Suprapubic skin (tissue), 4 donors: ENCODE data around the gene POLE. TPM values are rescaled to one million over a fixed set of nuclear protein-coding genes. Genes with fewer than 3 reads are reported as not detected.

ENCODE experiments used
- DNase-seq, 2 donors: peaks; one replicate each; pipeline ENCODE4 v3.0.0-alpha.2; 2019; ENCODE audit warnings: low spot score in 2 of 2
- H3K27ac ChIP-seq: fragments of 200-600 bp; sonication (generic); one replicate; pipeline ENCODE4 v1.5.1; 2019
- H3K27me3 ChIP-seq: fragments of 200-600 bp; sonication (generic); one replicate; pipeline ENCODE4 v1.5.1; 2019
- H3K36me3 ChIP-seq: fragments of 200-600 bp; sonication (generic); one replicate; pipeline ENCODE4 v1.5.1; 2019
- H3K4me1 ChIP-seq: fragments of 200-600 bp; sonication (generic); one replicate; pipeline ENCODE4 v1.5.1; 2019
- H3K4me3 ChIP-seq: fragments of 200-600 bp; sonication (generic); one replicate; pipeline ENCODE4 v1.5.1; 2019; ENCODE audit warnings: mild to moderate bottlenecking
- H3K9me3 ChIP-seq: fragments of 200-600 bp; sonication (generic); one replicate; pipeline ENCODE4 v1.5.1; 2019
- EP300 ChIP-seq: sonication (generic); formaldehyde crosslinking; IDR thresholded peaks from one replicate; pipeline ENCODE4 v1.6.1; 2017; ENCODE audit warnings: antibody characterized with exemption
- POLR2A ChIP-seq, 2 donors: fragments of 450-650 bp; IDR thresholded peaks; one replicate each; pipeline ENCODE4 v1.6.1; 2017; ENCODE audit warnings: antibody characterized with exemption in 2 of 2, mild to moderate bottlenecking in 2 of 2, moderate library complexity in 2 of 2
- POLR2AphosphoS5 ChIP-seq, 3 donors: sonication (generic); formaldehyde crosslinking; IDR thresholded peaks; one replicate each; pipeline ENCODE4 v1.6.1; 2017; ENCODE audit warnings: antibody characterized with exemption in 3 of 3
- WGBS: methylation state at CpG from one replicate; pipeline ENCODE4 v1.1.5; 2018; 5-methylcytosine and 5-hydroxymethylcytosine counted together
- total RNA-seq, 4 donors: library from RNA; depleted of rRNA; stranded (reverse); fragments of >200 nt; gene quantifications; one replicate each; pipeline ENCODE4 v1.1.0, GENCODE V29; 2016
- TF ChIP-seq, protein P1 (sequence below), 2 donors: fragments of 200-600 bp in 1 of 2; fragments of 450-650 bp in 1 of 2; sonication (generic) in 1 of 2; IDR thresholded peaks; one replicate each; pipeline ENCODE4 v1.5.1; 2016 to 2019; ENCODE audit warnings: antibody characterized with exemption in 2 of 2, mild to moderate bottlenecking in 1 of 2, moderate library complexity in 1 of 2

Gene POLE
- total RNA-seq, 4 donors from 2014 or later: 34.1 to 130 (median 43.3) TPM

DNA sequence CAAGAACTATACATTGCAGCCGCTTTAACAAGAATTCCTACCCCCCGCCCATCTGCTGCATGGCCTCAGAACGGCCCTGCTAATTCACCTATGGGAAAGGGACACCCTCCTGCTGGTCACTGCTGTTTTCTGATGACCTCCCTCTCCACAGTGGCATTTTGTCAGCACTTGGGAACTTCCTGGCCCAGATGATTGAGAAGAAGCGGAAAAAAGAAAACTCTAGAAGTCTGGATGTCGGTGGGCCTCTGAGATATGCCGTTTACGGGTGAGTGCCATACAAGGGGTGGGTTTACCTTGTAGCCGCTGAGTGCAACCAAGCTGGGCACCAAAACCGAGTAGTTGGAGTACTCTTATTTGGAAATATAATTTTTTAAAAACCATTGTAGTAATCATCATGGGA, 3.0 kb upstream of the POLE start:
- no peak overlapping the region for H3K4me3 ChIP-seq
- no peak overlapping the region for H3K27ac ChIP-seq
- WGBS: 96% methylated on average over 9 of the region's 9 CpGs
- DNase-seq: no peak
- H3K4me1 ChIP-seq: peaks cover 16% of the 10 kb centered on the region
- TF ChIP-seq EP300 (no peak), POLR2AphosphoS5 (IDR thresholded peaks at IDR 0.05) (no peak), POLR2A (IDR thresholded peaks at IDR 0.05) (no peak)
- TF ChIP-seq, protein P1, sequence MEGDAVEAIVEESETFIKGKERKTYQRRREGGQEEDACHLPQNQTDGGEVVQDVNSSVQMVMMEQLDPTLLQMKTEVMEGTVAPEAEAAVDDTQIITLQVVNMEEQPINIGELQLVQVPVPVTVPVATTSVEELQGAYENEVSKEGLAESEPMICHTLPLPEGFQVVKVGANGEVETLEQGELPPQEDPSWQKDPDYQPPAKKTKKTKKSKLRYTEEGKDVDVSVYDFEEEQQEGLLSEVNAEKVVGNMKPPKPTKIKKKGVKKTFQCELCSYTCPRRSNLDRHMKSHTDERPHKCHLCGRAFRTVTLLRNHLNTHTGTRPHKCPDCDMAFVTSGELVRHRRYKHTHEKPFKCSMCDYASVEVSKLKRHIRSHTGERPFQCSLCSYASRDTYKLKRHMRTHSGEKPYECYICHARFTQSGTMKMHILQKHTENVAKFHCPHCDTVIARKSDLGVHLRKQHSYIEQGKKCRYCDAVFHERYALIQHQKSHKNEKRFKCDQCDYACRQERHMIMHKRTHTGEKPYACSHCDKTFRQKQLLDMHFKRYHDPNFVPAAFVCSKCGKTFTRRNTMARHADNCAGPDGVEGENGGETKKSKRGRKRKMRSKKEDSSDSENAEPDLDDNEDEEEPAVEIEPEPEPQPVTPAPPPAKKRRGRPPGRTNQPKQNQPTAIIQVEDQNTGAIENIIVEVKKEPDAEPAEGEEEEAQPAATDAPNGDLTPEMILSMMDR (IDR thresholded peaks at IDR 0.05): no peak
- H3K9me3 ChIP-seq: no peaks in the 10 kb centered on the region
- no peaks in the 10 kb centered on the region for H3K27me3 ChIP-seq
- H3K36me3 ChIP-seq: no peaks in the 10 kb centered on the region

DNA sequence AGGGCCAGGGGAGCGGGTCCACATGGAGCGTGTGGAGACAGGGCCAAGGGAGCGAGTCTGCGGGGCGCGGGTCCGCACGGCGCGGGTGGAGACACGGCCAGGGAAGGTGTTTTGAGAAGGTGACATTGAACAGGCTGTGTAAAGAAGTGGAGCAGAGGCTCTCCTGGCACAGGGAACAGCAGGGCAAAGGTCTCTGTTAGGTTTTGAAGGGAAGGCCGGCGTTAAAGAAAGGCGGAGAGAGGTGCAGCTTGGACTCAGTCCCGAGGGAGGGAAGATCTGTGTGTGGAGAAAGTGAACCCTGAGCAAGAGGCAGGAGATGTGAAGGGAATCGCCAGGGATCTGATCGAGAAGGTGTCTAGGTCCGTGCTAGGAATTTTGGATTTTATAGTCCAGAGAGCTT, 2.1 kb upstream of the POLE start:
- no peak for DNase-seq
- WGBS: 62% methylated on average over 18 of the region's 18 CpGs
- peaks cover 14% of the 10 kb centered on the region for H3K4me1 ChIP-seq
- H3K36me3 ChIP-seq: no peaks in the 10 kb centered on the region
- H3K4me3 ChIP-seq: no peak overlapping the region
- TF ChIP-seq EP300 (no peak), POLR2AphosphoS5 (IDR thresholded peaks at IDR 0.05) (no peak)
- no peak overlapping the region for H3K27ac ChIP-seq
- H3K27me3 ChIP-seq: no peaks in the 10 kb centered on the region
- H3K9me3 ChIP-seq: no peaks in the 10 kb centered on the region

DNA sequence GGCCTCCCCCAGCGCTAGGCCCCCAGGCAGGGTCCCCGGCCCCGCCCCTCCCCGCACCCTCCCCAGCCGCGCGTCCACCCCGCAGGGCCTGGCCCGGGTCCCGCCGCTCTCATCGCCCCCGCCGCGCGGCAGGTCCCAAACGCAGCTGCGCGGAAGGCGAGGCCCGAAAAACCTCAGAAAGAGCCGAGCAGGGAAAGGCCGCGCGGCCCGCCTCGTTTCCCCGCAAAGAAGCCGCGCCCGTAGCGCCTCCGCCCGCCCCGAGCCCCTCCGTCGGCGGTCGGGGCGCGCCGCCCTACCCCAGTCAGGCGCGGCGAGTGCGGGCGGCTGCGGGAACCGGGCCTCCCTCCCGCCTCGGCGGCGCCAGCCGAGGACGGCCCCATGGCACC, 324 bp downstream of the POLE start:
- H3K9me3 ChIP-seq: no peaks in the 10 kb centered on the region
- no peaks in the 10 kb centered on the region for H3K27me3 ChIP-seq
- H3K4me1 ChIP-seq: peaks cover 14% of the 10 kb centered on the region
- no peak for DNase-seq
- TF ChIP-seq, protein P1 (IDR thresholded peaks at IDR 0.05): no peak
- TF ChIP-seq POLR2A (IDR thresholded peaks at IDR 0.05) (no peak), POLR2AphosphoS5 (IDR thresholded peaks at IDR 0.05) (no peak), EP300 (no peak)
- H3K27ac ChIP-seq: peak overlapping the region; percentile 60
- WGBS: no CpG with 5 or more reads among the region's 55 CpGs
- H3K36me3 ChIP-seq: no peaks in the 10 kb centered on the region
- H3K4me3 ChIP-seq: peak overlapping the region; percentile 97

DNA sequence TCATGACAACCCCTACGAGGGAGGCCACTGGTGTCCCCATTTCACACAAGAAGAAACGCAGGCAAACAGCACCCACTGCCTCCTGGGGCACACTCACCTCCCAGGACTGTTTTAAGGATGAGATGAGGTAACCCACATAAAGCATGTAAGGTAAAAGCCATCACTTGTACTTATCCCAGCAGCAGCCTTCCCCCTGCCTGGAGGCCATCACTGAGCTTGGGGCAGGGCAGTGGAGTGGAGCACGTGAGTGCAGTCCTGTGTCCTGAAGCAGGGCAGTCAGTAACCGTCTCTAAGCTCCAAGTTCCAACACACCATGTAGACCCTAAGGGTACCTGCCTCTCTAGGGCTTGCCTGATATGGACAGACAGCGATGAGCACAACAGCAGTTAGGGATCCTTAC, 1.7 kb downstream of the POLE start:
- WGBS: 67% methylated on average over 3 of the region's 5 CpGs
- H3K4me1 ChIP-seq: peaks cover 14% of the 10 kb centered on the region
- H3K4me3 ChIP-seq: no peak overlapping the region
- no peak for TF ChIP-seq EP300
- TF ChIP-seq, protein P1 (IDR thresholded peaks at IDR 0.05): no peak
- TF ChIP-seq POLR2A (IDR thresholded peaks at IDR 0.05): no peak
- TF ChIP-seq POLR2AphosphoS5 (IDR thresholded peaks at IDR 0.05): no peak
- no peaks in the 10 kb centered on the region for H3K27me3 ChIP-seq
- no peak for DNase-seq
- H3K9me3 ChIP-seq: no peaks in the 10 kb centered on the region
- H3K27ac ChIP-seq: no peak overlapping the region
- H3K36me3 ChIP-seq: no peaks in the 10 kb centered on the region

DNA sequence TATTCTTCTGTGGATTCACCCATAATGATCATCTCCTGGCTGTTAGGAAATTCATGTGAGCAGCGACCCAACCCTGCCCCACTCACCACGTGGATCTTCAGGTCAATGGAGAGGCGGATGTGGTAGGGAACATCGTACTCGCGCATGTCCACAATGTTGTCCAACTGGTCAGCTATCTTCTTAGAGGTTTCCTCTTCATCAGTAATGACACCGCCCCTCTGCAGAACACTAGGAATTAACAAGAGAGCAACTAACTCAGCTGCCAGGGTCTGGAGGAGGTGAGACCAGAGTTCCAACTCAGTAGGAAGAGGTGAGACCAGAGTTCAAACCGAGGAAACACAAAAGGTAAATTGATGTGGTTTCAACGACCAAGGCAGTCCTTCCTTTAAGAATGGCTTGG, 9.7 kb downstream of the POLE start:
- no peak for DNase-seq
- H3K27me3 ChIP-seq: no peaks in the 10 kb centered on the region

More for the DNA sequence above, 9.7 kb downstream of the POLE start:
- Histone ChIP-seq H3K4me1 (peaks cover 14% of the 10 kb centered on the region), H3K36me3 (peaks cover 70% of the 10 kb centered on the region), H3K27ac (no peak overlapping the region), H3K9me3 (no peaks in the 10 kb centered on the region), H3K4me3 (no peak overlapping the region)
- 88% methylated on average over 9 of the region's 9 CpGs for WGBS
- TF ChIP-seq, protein P1 (IDR thresholded peaks at IDR 0.05): no peak
- TF ChIP-seq EP300: no peak
- no peak for TF ChIP-seq POLR2AphosphoS5 (IDR thresholded peaks at IDR 0.05)
- TF ChIP-seq POLR2A (IDR thresholded peaks at IDR 0.05): no peak
